H7 (cell line): ENCODE results near the gene TMEM163. TPM values are rescaled to one million over a fixed set of nuclear protein-coding genes. Genes with fewer than 3 reads are reported as not detected.

Experiments used
- DNase-seq: peaks from one replicate; pipeline ENCODE4 v3.0.0; 2012
- H3K27me3 ChIP-seq: 2 replicates; pipeline ENCODE4 v1.6.0; 2011; ENCODE audit warnings: mild to moderate bottlenecking, low read length; ENCODE audit not compliant: control insufficient read depth, insufficient read depth
- H3K36me3 ChIP-seq: replicated peaks from 2 replicates; pipeline ENCODE4 v1.5.1; 2011; ENCODE audit warnings: low read length; ENCODE audit not compliant: control insufficient read depth, insufficient read depth
- H3K4me3 ChIP-seq: 2 replicates; pipeline ENCODE4 v1.5.1; 2011; ENCODE audit warnings: low read depth, mild to moderate bottlenecking, control low read depth, low read length, moderate library complexity; ENCODE audit not compliant: insufficient read depth
- total RNA-seq: library from RNA; depleted of rRNA; stranded (reverse); fragments of >200 nt; shearing (Covaris generic); gene quantifications from 2 replicates; pipeline ENCODE4 v1.2.3, GENCODE V29; 2014

TMEM163 gene
- total RNA-seq, 1 experiment from 2014 or later, result 0.14 TPM

- H3K27me3 ChIP-seq, result no peaks in the 10 kb centered on the region
- H3K4me3 ChIP-seq, result no peak overlapping the region
- no peak for DNase-seq
- H3K36me3 ChIP-seq, result no peaks in the 10 kb centered on the region; the same call in 1 of the 2 replicates
Measured at GRCh38 chr2:134453973-134454372, 264.8 kb downstream of the TMEM163 start.

DNA sequence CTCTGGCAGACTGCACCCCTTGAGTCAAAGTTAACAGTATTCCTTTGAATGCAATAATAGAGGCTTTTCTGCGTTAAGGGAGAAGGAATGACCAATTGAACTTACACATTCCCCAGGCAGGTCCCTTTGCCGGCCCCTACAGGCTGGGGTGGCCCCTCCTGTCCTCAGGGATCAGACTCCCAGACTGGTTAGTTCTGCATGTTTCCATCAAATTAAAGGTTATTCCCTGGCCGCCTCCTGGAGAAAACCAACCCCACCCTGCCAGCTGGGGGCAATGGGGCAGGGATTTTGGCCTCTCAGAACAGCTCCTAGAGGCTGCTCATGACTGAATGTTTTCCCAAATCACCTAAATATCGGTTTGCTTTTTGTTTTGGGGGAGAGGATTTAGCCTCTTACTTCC lies 265.3 kb downstream of the TMEM163 start:
- no peaks in the 10 kb centered on the region for H3K27me3 ChIP-seq
- H3K4me3 ChIP-seq, result no peak overlapping the region
- DNase-seq, result no peak
- H3K36me3 ChIP-seq, result no peaks in the 10 kb centered on the region; the same call in 1 of the 2 replicates

- no peak overlapping the region for H3K4me3 ChIP-seq
- no peaks in the 10 kb centered on the region for H3K27me3 ChIP-seq
- no peak for DNase-seq
- H3K36me3 ChIP-seq, result no peaks in the 10 kb centered on the region; the same call in none of the 2 replicates
Measured at GRCh38 chr2:134452042-134452733, 266.6 kb downstream of the TMEM163 start.

GRCh38 chr2:134451347-134451630 lies 267.5 kb downstream of the TMEM163 start:
- Histone ChIP-seq H3K27me3 (no peaks in the 10 kb centered on the region), H3K4me3 (no peak overlapping the region), H3K36me3 (no peaks in the 10 kb centered on the region; the same call in none of the 2 replicates)
- no peak for DNase-seq

- Histone ChIP-seq H3K36me3 (no peaks in the 10 kb centered on the region; the same call in none of the 2 replicates), H3K27me3 (no peaks in the 10 kb centered on the region), H3K4me3 (no peak overlapping the region)
- DNase-seq, result no peak
Measured at GRCh38 chr2:134449751-134450513, 268.9 kb downstream of the TMEM163 start.

GRCh38 chr2:134449157-134449556 lies 269.6 kb downstream of the TMEM163 start:
- no peak for DNase-seq

DNA sequence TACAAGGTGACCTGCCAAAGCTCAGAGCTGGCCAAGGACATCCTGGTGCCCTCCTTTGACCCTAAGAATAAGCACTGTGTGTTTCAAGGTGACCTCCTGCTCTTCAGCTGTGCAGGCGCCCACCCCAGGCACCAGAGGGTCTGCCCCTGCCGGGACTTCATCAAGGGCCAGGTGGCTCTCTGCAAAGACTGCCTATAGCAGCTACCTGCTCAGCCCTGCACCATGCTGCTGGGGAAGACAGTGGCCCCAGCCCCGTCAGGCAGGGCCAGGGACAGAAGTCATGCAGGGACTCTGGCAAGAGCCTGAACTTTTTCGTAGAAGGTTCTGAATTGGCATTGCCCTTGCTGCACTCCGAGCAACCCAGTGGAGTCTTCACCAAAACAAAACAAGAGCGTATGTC lies 270.1 kb downstream of the TMEM163 start:
- H3K4me3 ChIP-seq, result no peak overlapping the region
- no peaks in the 10 kb centered on the region; the same call in none of the 2 replicates for H3K36me3 ChIP-seq
- DNase-seq, result no peak
- H3K27me3 ChIP-seq, result no peaks in the 10 kb centered on the region

More at GRCh38 chr2:134449157-134449556, 269.6 kb downstream of the TMEM163 start:
- Histone ChIP-seq H3K36me3 (no peaks in the 10 kb centered on the region; the same call in none of the 2 replicates), H3K27me3 (no peaks in the 10 kb centered on the region), H3K4me3 (no peak overlapping the region)

DNA sequence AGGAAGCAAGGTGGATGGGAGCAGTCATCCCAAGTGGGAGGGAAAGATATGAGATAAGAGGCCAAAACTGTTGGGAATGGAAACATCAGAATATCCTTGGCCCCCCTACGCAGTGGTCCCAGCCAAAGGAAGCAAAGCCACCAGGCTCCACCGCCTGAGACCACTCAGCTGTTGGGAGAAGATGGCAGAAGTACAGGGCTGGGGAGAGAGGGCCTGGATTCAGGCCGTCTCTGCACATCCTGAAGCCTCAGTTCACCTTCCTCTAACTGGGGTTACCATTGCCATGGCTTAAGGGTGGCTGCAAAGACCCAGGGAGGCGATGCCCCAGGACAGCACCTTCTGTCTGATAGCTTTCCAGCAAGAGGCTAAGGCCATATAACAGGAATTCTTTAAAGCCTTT lies 271.1 kb downstream of the TMEM163 start:
- DNase-seq, result no peak
- no peaks in the 10 kb centered on the region for H3K27me3 ChIP-seq
- H3K36me3 ChIP-seq, result no peaks in the 10 kb centered on the region; the same call in none of the 2 replicates
- H3K4me3 ChIP-seq, result no peak overlapping the region

GRCh38 chr2:134446383-134447017 lies 272.3 kb downstream of the TMEM163 start:
- H3K36me3 ChIP-seq, result no peaks in the 10 kb centered on the region; the same call in none of the 2 replicates
- H3K4me3 ChIP-seq, result no peak overlapping the region
- H3K27me3 ChIP-seq, result no peaks in the 10 kb centered on the region
- DNase-seq, result no peak

- DNase-seq, result no peak
- no peaks in the 10 kb centered on the region for H3K27me3 ChIP-seq
Measured at GRCh38 chr2:134445985-134446382, 272.8 kb downstream of the TMEM163 start.

DNA sequence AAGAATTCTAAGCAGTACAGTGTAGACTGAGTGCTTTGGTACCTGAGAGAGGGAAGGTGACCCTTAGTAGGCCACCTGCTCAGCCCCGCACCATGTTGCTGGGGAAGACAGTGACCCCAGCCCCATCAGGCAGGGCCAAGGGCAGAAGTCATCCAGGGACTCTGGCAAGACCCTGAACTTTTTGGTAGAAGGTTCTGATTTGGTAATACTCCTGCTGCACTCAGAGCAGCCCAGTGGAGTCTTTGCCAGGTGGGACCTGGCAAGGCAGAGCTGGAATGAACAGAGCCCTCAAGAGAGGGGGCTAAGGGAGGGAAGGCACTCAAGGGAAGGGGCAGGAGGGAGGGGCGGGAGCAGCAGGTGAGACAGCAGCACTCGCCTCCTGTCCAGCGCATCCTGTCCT lies 273.7 kb downstream of the TMEM163 start:
- no peak overlapping the region for H3K4me3 ChIP-seq
- DNase-seq, result peak; percentile 19
- H3K36me3 ChIP-seq, result no peaks in the 10 kb centered on the region; the same call in none of the 2 replicates
- H3K27me3 ChIP-seq, result no peaks in the 10 kb centered on the region

More at GRCh38 chr2:134445985-134446382, 272.8 kb downstream of the TMEM163 start:
- H3K4me3 ChIP-seq, result no peak overlapping the region
- H3K36me3 ChIP-seq, result no peaks in the 10 kb centered on the region; the same call in none of the 2 replicates

DNA sequence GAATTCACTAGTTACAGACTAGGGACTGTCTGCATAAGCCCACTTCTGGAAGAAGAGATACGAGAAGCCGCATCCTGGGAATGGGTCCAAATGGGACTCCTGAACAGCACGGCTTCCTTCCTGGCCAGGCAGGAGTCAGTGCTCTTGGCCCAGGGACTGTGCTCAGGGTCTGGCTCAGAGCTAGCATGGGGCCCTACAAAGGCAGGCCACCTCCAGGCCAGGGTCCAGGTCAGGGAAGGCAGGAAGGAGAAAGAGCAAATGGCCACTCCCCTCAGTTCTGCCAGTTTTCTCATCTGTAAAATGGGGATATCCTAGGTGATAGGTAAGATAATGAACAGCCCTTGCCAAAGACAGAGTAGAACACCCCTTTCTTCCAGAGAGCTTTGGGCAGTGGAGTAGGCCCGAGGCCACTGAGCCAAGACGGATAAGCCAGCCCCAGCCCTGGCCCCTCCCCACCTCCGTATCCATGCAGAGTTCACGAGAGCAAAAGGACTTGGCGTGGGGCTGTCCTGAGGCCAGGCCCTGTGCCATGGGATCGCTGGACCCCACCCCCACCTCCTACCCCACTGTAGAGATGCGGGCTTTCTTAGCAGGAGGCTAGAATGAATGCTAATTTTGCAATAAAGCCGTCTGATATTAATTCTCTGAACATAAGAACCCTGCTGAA lies 274.9 kb downstream of the TMEM163 start:
- DNase-seq, result peak; percentile 28
- no peaks in the 10 kb centered on the region; the same call in none of the 2 replicates for H3K36me3 ChIP-seq
- no peaks in the 10 kb centered on the region for H3K27me3 ChIP-seq
- H3K4me3 ChIP-seq, result no peak overlapping the region

- no peak overlapping the region for H3K4me3 ChIP-seq
- DNase-seq, result no peak
- no peaks in the 10 kb centered on the region; the same call in none of the 2 replicates for H3K36me3 ChIP-seq
- no peaks in the 10 kb centered on the region for H3K27me3 ChIP-seq
Measured at GRCh38 chr2:134441153-134441863, 277.5 kb downstream of the TMEM163 start.
